ENCODE data around the gene SUPT3H.
A peak's percentile ranks its signal among the peaks of the same experiment; 100 is the strongest.

Gene SUPT3H

DNA sequence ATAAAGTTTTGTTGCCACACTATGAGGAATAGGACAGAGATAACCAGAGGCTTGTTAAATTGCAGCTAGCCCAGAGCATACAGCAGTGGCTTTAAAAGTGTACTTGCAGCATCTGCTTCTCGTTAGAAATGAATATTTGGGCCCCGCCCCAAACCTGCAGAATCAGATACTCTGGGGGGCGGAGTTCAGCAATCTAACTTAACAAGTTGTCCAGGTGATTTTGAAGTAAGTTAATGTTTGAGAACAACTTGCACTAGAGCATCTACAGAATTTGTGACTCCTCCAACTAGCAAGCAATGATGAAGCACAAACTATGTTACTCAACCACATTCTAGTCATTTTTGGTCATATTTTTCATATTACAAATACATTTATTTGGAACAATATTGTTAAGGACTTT is 10.6 kb upstream of the SUPT3H start:
- TF ChIP-seq, protein P1, sequence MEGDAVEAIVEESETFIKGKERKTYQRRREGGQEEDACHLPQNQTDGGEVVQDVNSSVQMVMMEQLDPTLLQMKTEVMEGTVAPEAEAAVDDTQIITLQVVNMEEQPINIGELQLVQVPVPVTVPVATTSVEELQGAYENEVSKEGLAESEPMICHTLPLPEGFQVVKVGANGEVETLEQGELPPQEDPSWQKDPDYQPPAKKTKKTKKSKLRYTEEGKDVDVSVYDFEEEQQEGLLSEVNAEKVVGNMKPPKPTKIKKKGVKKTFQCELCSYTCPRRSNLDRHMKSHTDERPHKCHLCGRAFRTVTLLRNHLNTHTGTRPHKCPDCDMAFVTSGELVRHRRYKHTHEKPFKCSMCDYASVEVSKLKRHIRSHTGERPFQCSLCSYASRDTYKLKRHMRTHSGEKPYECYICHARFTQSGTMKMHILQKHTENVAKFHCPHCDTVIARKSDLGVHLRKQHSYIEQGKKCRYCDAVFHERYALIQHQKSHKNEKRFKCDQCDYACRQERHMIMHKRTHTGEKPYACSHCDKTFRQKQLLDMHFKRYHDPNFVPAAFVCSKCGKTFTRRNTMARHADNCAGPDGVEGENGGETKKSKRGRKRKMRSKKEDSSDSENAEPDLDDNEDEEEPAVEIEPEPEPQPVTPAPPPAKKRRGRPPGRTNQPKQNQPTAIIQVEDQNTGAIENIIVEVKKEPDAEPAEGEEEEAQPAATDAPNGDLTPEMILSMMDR (IDR thresholded peaks at IDR 0.05; ENCODE audit: control insufficient read depth, extremely low read depth, insufficient read depth): no peak
- no peak overlapping the region for H3K4me3 ChIP-seq (ENCODE audit: low read depth, low read length)
- no peak for DNase-seq (ENCODE audit: low read depth)

DNA sequence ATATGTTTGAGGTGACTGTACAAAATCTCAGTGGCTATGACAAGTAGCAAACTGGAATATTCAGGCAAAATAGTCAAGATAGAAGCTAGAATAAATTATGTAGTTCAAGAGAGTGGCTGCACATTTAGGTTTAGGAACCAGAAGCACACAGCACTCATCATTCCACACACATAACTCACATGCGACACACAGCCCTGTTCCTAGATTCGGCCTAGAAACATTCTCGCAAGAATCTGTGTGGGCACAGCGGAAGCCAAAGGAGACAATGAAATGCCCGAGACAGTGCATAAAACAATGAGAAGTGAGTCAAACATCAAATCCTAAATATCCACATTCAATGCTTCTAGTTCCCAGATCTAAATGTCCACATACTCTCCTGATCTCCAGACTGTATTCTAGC is 9.5 kb upstream of the SUPT3H start:
- TF ChIP-seq, protein P1 (IDR thresholded peaks at IDR 0.05; ENCODE audit: control insufficient read depth, extremely low read depth, insufficient read depth): no peak
- H3K4me3 ChIP-seq (ENCODE audit: low read depth, low read length): no peak overlapping the region
- DNase-seq (ENCODE audit: low read depth): no peak

DNA sequence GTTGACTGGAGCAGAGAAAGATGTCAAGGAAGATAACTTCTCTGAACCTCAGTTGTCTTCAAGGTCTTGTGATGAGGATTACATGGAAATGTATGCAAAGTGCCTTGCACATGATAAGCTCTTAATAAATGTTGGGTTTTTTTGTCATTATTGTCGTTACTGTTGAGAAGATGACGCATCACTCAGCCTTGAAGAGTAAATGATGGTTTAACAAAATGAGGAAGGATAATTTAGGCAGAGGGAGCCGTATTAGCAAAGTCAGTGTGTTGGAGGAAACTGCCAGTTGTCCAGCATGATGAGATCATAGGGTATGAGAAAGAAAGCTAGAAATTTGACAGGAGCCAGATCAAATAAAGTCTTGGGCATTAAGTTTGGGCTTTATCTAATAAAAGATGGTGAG is 8.8 kb upstream of the SUPT3H start:
- TF ChIP-seq, protein P1 (IDR thresholded peaks at IDR 0.05; ENCODE audit: control insufficient read depth, extremely low read depth, insufficient read depth): no peak
- no peak for DNase-seq (ENCODE audit: low read depth)
- no peak overlapping the region for H3K4me3 ChIP-seq (ENCODE audit: low read depth, low read length)

DNA sequence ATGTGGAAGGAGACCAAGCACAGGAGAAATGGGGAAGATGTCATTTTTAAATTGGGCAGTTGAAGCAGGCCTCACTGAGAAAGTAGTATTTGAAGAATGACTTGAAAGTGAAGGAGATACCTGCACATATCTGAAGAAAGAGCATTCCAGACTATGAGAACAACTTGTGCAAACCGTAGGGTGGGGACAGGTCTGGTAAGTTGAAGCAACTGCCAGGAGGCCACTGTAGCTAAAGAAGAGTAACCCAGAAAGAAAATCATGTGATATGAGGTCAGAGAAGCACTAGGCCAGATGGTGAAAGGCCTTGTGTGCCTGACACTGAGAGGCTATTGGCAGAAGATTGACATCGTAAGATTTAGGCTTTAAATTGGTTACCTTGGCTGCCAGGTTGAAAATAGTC is 4.7 kb upstream of the SUPT3H start:
- no peak overlapping the region for H3K4me3 ChIP-seq (ENCODE audit: low read depth, low read length)
- TF ChIP-seq, protein P1 (IDR thresholded peaks at IDR 0.05; ENCODE audit: control insufficient read depth, extremely low read depth, insufficient read depth): no peak
- no peak for DNase-seq (ENCODE audit: low read depth)

DNA sequence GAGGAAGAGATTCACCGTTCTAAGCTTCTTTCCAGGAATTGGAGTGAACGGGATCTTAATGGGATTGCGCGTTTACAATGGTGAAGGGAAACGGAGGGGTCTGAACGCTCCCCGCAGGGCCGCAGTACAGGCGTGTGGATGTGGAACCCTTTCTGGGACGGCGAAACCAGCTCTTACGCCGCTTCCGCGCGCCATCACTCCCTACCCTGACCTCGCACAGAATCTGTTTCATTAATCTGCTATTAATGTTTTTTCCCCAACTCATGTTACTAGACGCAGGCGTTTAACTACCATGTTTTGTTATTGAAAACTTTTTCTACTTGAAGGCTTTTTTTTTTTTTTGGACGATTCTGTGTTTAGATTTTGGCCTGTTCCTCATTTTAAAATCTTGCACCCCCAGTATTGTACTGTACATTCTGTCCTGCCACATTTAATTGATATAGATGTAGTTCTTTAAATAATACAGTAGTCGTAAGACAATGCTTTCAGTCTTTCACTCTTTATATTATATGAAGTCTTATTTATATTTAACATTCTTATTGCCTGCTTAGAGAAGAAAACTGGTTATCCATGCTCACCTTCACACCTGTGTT is 696 bp upstream of the SUPT3H start:
- TF ChIP-seq, protein P1 (IDR thresholded peaks at IDR 0.05; ENCODE audit: control insufficient read depth, extremely low read depth, insufficient read depth): no peak
- DNase-seq (ENCODE audit: low read depth): no peak
- peak overlapping the region; percentile 78 for H3K4me3 ChIP-seq (ENCODE audit: low read depth, low read length)

DNA sequence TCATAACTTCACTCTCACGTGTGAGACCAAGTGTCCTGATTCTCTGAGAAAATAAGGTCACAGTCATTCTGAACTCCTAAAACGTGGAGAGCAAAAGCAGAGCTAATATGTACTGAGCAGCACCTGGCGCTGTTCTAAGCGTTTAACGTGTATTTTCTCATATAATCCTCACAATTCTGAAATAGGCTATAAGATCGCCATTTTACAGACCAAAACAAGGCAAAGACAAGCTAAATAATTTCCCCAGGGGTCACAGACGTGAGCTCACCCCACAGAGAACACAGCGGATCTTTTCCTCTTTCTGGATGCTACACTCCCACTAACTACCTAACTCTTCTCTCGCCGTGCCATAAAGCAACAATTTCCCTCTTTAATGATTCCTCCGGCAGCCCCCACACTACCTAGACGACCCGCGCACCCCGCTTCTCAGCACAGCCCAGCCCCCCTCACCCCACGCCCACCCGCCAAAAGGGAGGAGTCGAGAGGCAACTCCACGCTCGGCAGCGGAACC is 636 bp downstream of the SUPT3H start:
- TF ChIP-seq, protein P1 (IDR thresholded peaks at IDR 0.05; ENCODE audit: control insufficient read depth, extremely low read depth, insufficient read depth): no peak
- H3K4me3 ChIP-seq (ENCODE audit: low read depth, low read length): peak overlapping the region; percentile 78
- DNase-seq (ENCODE audit: low read depth): no peak
